HTR-8/SVneo (cell line): ENCODE results near the gene RBM18.

ENCODE experiments used
- DNase-seq: peaks from one replicate; pipeline ENCODE4 v3.0.0; 2011; ENCODE audit warnings: low spot score, mixed read lengths; ENCODE audit not compliant: insufficient read length
- FAIRE-seq: peaks from 2 replicates; lab custom pipeline; 2011; peaks lifted over from hg19 to GRCh38; lab: Jason Lieb, UNC

The RBM18 gene

GRCh38 chr9:122264360-122265148 lies at the start of gene RBM18, which contains the start of gene MRRF:
Gene RBM18, minus strand, starts transcription at chr9:122264840. Its CDS starts 3,348 bp downstream, at chr9:122261492.
Gene MRRF, plus strand, starts transcription at chr9:122264882. Its CDS starts 6,010 bp downstream, at chr9:122270892.
- FAIRE-seq: peak; percentile 81
- DNase-seq: peak; percentile 78

- FAIRE-seq (no peak), DNase-seq (no peak)
Measured at GRCh38 chr9:122314165-122314564, 49.5 kb upstream of the RBM18 start.

GRCh38 chr9:122309861-122310260 lies 45.2 kb upstream of the RBM18 start:
- FAIRE-seq (no peak), DNase-seq (no peak)

- FAIRE-seq (no peak), DNase-seq (no peak)
Measured at GRCh38 chr9:122307925-122308324, 43.3 kb upstream of the RBM18 start.

- DNase-seq (no peak), FAIRE-seq (no peak)
Measured at GRCh38 chr9:122307061-122307460, 42.4 kb upstream of the RBM18 start.

- no peak for DNase-seq
- FAIRE-seq: no peak
Measured at GRCh38 chr9:122302237-122303093, 37.8 kb upstream of the RBM18 start.

- FAIRE-seq: no peak
- no peak for DNase-seq
Measured at GRCh38 chr9:122297512-122297911, 32.9 kb upstream of the RBM18 start.

GRCh38 chr9:122294531-122294930 lies 29.9 kb upstream of the RBM18 start:
- DNase-seq (no peak), FAIRE-seq (no peak)

- DNase-seq (no peak), FAIRE-seq (no peak)
Measured at GRCh38 chr9:122291458-122291857, 26.8 kb upstream of the RBM18 start.

- DNase-seq (no peak), FAIRE-seq (no peak)
Measured at GRCh38 chr9:122287214-122287720, 22.6 kb upstream of the RBM18 start.

- FAIRE-seq (no peak), DNase-seq (no peak)
Measured at GRCh38 chr9:122286764-122287163, 22.1 kb upstream of the RBM18 start.

GRCh38 chr9:122281368-122281767 lies 16.7 kb upstream of the RBM18 start:
- no peak for FAIRE-seq
- DNase-seq: no peak

GRCh38 chr9:122277285-122277897 lies 12.8 kb upstream of the RBM18 start:
- no peak for DNase-seq
- FAIRE-seq: no peak

- no peak for DNase-seq
- no peak for FAIRE-seq
Measured at GRCh38 chr9:122276096-122276495, 11.5 kb upstream of the RBM18 start.

- FAIRE-seq (no peak), DNase-seq (no peak)
Measured at GRCh38 chr9:122274055-122274454, 9.4 kb upstream of the RBM18 start.

- no peak for DNase-seq
- FAIRE-seq: no peak
Measured at GRCh38 chr9:122268041-122268814, 3.6 kb upstream of the RBM18 start.

- DNase-seq: peak; percentile 6
- no peak for FAIRE-seq
Measured at GRCh38 chr9:122265149-122265915, 692 bp upstream of the RBM18 start.

GRCh38 chr9:122263699-122264349 lies 816 bp downstream of the RBM18 start:
- FAIRE-seq: no peak

GRCh38 chr9:122262073-122262472 lies 2.6 kb downstream of the RBM18 start:
- FAIRE-seq: no peak
- no peak for DNase-seq

More at GRCh38 chr9:122263699-122264349, 816 bp downstream of the RBM18 start:
- DNase-seq: no peak
